ENCODE data around the gene CCR5.

Gene CCR5

GRCh38 chr3:46359733-46360493, 10.8 kb upstream of the CCR5 start:
- peak; percentile 77 for DNase-seq

GRCh38 chr3:46360907-46361306, 9.8 kb upstream of the CCR5 start:
- no peak for DNase-seq

- DNase-seq = peak; percentile 87
Measured at GRCh38 chr3:46361408-46362283, 9.1 kb upstream of the CCR5 start.

GRCh38 chr3:46365041-46365440, 5.7 kb upstream of the CCR5 start:
- DNase-seq = no peak

- DNase-seq = no peak
Measured at GRCh38 chr3:46365737-46366524, 4.8 kb upstream of the CCR5 start.

GRCh38 chr3:46367811-46368210, 2.9 kb upstream of the CCR5 start:
- no peak for DNase-seq

- peak; percentile 94 for DNase-seq
Measured at GRCh38 chr3:46368569-46368968, 2.2 kb upstream of the CCR5 start.

- peak; percentile 58 for DNase-seq
Measured at GRCh38 chr3:46369151-46369550, 1.6 kb upstream of the CCR5 start.

GRCh38 chr3:46369675-46370132, 1.0 kb upstream of the CCR5 start:
- peak; percentile 69 for DNase-seq

GRCh38 chr3:46371519-46372340, 984 bp downstream of the CCR5 start:
- peak; percentile 53 for DNase-seq

GRCh38 chr3:46372492-46373359, 2.0 kb downstream of the CCR5 start:
- DNase-seq = peak; percentile 70

GRCh38 chr3:46374755-46375154, 4.0 kb downstream of the CCR5 start:
- DNase-seq = no peak

- DNase-seq = no peak
Measured at GRCh38 chr3:46375218-46375617, 4.5 kb downstream of the CCR5 start.

- no peak for DNase-seq
Measured at GRCh38 chr3:46375814-46376213, 5.1 kb downstream of the CCR5 start.

GRCh38 chr3:46378426-46378942, 7.7 kb downstream of the CCR5 start:
- DNase-seq = peak; percentile 81

- DNase-seq = peak; percentile 85
Measured at GRCh38 chr3:46380471-46381221, 9.9 kb downstream of the CCR5 start.

GRCh38 chr3:46381625-46382024, 10.9 kb downstream of the CCR5 start:
- no peak for DNase-seq

- no peak for DNase-seq
Measured at GRCh38 chr3:46383211-46383950, 12.6 kb downstream of the CCR5 start.

- no peak for DNase-seq
Measured at GRCh38 chr3:46383951-46384330, 13.2 kb downstream of the CCR5 start.
